Rectal smooth muscle tissue (tissue), 1 donor: ENCODE data around the gene BNC2.

Experiments
- H3K27ac ChIP-seq: one replicate; pipeline ENCODE4 v1.7.0; 2013; ENCODE audit warnings: low read depth, low read length, inconsistent platforms
- H3K27me3 ChIP-seq: one replicate; pipeline ENCODE4 v1.7.0; 2013; ENCODE audit warnings: low read length; ENCODE audit not compliant: control insufficient read depth, insufficient read depth
- H3K36me3 ChIP-seq: one replicate; pipeline ENCODE4 v1.7.0; 2013; ENCODE audit warnings: low read length; ENCODE audit not compliant: control insufficient read depth, insufficient read depth
- H3K4me1 ChIP-seq: one replicate; pipeline ENCODE4 v1.7.0; 2013; ENCODE audit warnings: low read length; ENCODE audit not compliant: control insufficient read depth, insufficient read depth
- H3K4me3 ChIP-seq: one replicate; pipeline ENCODE4 v1.7.0; 2013; ENCODE audit warnings: low read length
- H3K9ac ChIP-seq: one replicate; pipeline ENCODE4 v1.7.0; 2013; ENCODE audit warnings: low read length

BNC2 gene

GRCh38 chr9:16572005-16572734 is 298.3 kb downstream of the BNC2 start:
- H3K9ac ChIP-seq: no peak overlapping the region
- H3K4me3 ChIP-seq: no peak overlapping the region
- no peaks in the 10 kb centered on the region for H3K27me3 ChIP-seq
- H3K4me1 ChIP-seq: peaks cover 9% of the 10 kb centered on the region
- no peak overlapping the region for H3K27ac ChIP-seq
- H3K36me3 ChIP-seq: no peaks in the 10 kb centered on the region

GRCh38 chr9:16571127-16571802 is 299.2 kb downstream of the BNC2 start:
- no peak overlapping the region for H3K9ac ChIP-seq
- no peak overlapping the region for H3K27ac ChIP-seq
- H3K4me3 ChIP-seq: no peak overlapping the region
- H3K4me1 ChIP-seq: peaks cover 9% of the 10 kb centered on the region
- no peaks in the 10 kb centered on the region for H3K27me3 ChIP-seq
- no peaks in the 10 kb centered on the region for H3K36me3 ChIP-seq

- H3K4me3 ChIP-seq: no peak overlapping the region
- H3K9ac ChIP-seq: no peak overlapping the region
- H3K36me3 ChIP-seq: no peaks in the 10 kb centered on the region
- H3K27ac ChIP-seq: no peak overlapping the region
- no peaks in the 10 kb centered on the region for H3K27me3 ChIP-seq
- H3K4me1 ChIP-seq: peaks cover 6% of the 10 kb centered on the region
Observed at GRCh38 chr9:16563446-16563845, 307.0 kb downstream of the BNC2 start.

DNA sequence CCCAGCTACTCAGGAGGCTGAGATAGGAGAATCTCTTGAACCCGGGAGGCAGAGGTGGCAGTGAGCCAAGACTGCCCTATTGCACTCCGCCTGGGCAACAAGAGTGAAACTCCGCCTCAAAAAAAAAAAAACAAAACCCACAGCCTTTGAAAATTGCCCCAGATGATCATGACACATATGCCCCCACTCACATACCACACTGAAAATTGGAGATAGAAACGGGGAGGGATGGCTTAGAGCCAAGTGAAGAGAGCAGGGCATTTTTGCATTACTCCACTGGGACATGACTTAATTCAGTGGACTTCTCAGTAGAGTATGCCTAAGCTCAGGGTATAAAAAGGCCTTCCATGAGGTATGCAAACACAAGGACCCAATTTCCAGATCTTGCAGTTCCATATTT is 309.3 kb downstream of the BNC2 start:
- peaks cover 6% of the 10 kb centered on the region for H3K4me1 ChIP-seq
- no peak overlapping the region for H3K27ac ChIP-seq
- H3K4me3 ChIP-seq: no peak overlapping the region
- no peaks in the 10 kb centered on the region for H3K36me3 ChIP-seq
- H3K27me3 ChIP-seq: no peaks in the 10 kb centered on the region
- H3K9ac ChIP-seq: no peak overlapping the region

DNA sequence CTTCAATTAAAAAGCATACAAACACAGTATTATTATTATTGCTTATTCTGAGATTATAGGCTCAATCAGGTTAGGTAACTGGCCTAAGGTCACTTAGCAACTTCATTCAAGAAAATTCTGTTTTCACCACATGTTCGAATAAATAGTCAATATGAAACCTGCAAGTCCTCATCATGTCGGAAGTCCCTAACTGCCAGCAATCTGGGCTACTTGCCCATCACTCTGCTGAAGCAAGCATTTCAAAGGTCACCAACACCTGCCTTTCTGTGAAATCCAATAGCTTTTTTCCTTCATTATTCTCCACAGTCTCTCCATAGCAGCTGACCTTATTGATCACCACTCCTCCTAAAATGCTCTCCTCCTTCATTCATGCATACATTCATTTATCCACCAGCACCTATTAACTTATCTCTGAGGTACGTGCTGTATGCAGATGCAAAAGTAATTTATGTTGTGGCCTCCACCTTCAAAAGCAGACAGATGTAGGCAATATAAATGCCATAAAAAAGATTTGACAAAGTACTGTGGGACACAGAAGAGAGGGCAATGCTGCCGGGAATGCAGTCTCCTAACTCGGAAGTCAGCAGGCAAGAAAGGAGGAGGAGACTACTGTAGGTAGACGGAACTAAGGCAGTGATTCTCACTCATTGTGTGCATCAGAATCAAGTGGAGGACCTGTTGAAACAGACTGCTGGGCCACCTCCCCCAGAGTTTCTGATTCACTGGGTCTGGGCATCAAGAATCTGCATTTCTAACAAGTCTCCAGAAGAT is 310.9 kb downstream of the BNC2 start:
- peaks cover 6% of the 10 kb centered on the region for H3K4me1 ChIP-seq
- H3K27me3 ChIP-seq: no peaks in the 10 kb centered on the region
- H3K4me3 ChIP-seq: no peak overlapping the region
- no peak overlapping the region for H3K27ac ChIP-seq
- no peak overlapping the region for H3K9ac ChIP-seq
- H3K36me3 ChIP-seq: no peaks in the 10 kb centered on the region

DNA sequence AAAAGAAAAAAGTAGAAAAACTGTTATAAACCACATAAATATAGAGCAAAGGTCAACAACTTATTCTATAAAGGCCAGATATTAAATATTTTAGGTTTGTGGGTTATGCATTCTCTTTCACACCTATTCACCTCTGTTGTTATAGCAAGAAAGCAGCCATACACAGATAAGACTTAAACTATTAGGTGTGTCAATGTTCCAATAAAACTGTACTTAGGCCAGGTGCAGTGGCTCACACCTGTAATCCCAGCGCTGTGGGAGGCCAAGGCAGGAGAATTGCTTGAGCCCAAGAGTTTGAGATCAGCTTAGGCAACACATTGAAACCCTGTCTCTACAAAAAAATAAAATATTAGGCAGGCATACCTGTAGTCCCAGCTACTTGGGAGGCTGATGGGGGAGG is 314.7 kb downstream of the BNC2 start:
- Histone ChIP-seq H3K27ac (no peak overlapping the region), H3K27me3 (no peaks in the 10 kb centered on the region), H3K4me3 (no peak overlapping the region), H3K9ac (no peak overlapping the region), H3K36me3 (no peaks in the 10 kb centered on the region), H3K4me1 (peaks cover 6% of the 10 kb centered on the region)

- Histone ChIP-seq H3K4me3 (no peak overlapping the region), H3K9ac (no peak overlapping the region), H3K36me3 (no peaks in the 10 kb centered on the region), H3K27ac (no peak overlapping the region), H3K4me1 (no peaks in the 10 kb centered on the region), H3K27me3 (no peaks in the 10 kb centered on the region)
Observed at GRCh38 chr9:16553869-16554540, 316.5 kb downstream of the BNC2 start.

DNA sequence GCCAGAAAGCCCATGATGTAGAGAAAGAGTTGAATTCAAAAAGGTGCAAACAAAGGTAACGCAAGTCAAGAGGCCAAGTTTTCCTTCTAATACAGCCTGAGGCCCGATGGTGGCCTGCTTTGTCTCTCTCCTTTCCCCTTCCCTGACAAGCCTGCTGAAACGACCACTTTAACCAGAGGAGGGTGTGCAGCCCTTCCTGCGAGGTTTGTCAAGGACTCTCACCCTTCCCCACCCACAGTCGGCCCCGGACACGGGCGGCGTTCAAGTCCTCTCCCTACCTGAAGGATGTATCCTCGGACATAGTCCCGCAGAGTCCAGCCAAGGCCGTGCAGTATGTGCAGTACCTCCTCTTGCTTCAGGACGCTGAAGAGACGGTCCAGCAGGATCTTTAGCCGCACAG is 318.2 kb downstream of the BNC2 start:
- H3K9ac ChIP-seq: no peak overlapping the region
- H3K27me3 ChIP-seq: no peaks in the 10 kb centered on the region
- no peaks in the 10 kb centered on the region for H3K36me3 ChIP-seq

DNA sequence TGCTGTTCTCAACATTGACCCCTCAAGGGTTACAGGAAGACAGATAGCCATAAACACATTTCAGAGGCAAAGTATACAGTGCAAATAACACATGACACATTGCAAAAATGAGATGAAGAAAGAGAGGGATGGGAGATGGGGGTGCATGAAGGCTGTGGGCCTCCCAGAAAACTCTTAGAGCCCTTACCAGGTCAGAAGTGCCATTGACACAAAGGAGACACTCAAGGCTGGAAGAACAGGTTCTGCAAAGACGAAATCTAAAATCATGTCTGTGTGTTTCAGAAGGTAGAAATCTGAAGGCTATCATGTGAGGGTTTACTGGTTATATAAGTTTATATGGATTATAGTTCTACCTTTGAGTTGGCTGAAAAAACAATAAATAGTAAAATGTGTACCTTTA is 318.8 kb downstream of the BNC2 start:
- Histone ChIP-seq H3K4me1 (no peaks in the 10 kb centered on the region), H3K27ac (no peak overlapping the region), H3K27me3 (no peaks in the 10 kb centered on the region), H3K36me3 (no peaks in the 10 kb centered on the region), H3K4me3 (no peak overlapping the region), H3K9ac (no peak overlapping the region)

More for the DNA sequence above, 318.2 kb downstream of the BNC2 start:
- H3K4me1 ChIP-seq: no peaks in the 10 kb centered on the region
- no peak overlapping the region for H3K4me3 ChIP-seq
- no peak overlapping the region for H3K27ac ChIP-seq

DNA sequence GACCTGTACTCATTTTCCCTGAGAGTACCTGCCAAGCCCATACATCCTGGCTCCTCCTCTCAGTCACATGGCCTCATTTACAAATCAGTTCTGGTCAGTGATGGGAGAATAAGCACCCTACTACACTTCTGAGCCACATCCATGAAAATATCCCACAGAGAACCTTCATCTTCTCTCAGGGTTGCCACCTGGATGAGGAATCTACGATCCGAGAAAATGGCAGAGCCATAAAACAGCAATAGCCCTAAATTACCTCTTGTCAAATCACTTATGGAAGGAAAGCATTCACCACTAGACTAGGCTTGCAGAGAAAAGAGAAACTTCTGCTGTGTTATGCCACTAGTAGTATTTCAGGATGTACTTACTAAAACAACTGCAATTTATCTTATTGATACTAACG is 324.8 kb downstream of the BNC2 start:
- Histone ChIP-seq H3K27ac (no peak overlapping the region), H3K4me1 (peaks cover 8% of the 10 kb centered on the region), H3K9ac (no peak overlapping the region), H3K36me3 (no peaks in the 10 kb centered on the region), H3K27me3 (no peaks in the 10 kb centered on the region), H3K4me3 (no peak overlapping the region)

DNA sequence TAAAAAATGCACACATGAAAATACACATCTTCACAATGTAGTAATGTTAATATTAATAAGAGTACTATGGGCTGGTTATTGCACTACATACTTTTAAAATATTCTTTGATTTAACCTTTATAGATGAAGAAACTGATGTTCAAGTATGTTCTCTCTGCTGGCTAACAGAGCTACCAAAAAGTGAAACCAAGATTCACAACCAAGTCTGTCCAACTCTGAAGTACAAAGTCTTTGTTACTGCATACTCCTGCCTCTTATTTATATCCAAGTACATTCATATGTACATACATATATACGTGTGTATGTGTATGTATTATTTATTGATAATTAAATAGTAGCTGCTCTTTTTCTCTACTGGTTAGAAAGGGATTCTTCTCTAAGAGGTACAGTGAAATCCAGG is 325.6 kb downstream of the BNC2 start:
- Histone ChIP-seq H3K36me3 (no peaks in the 10 kb centered on the region), H3K4me3 (no peak overlapping the region), H3K9ac (no peak overlapping the region), H3K27ac (no peak overlapping the region), H3K4me1 (peaks cover 8% of the 10 kb centered on the region), H3K27me3 (no peaks in the 10 kb centered on the region)

DNA sequence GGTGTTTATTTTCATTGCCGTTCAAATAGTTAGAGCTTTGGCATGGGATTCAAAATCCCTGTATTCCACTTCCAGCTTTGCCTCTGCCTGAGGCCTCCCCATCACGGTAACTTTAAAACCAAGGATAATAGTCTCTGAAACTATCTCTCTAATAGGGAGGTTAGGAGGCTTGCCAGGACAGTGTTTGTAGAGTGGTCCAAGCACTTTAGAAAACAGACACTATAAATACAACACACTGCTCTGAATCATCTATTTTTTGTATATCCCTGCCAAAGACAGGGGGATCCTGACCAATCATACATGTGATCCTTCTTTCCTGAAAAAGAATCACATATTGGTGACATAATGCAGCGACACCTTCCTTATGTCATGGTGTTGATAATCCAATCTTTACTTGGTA is 326.8 kb downstream of the BNC2 start:
- no peak overlapping the region for H3K9ac ChIP-seq
- no peak overlapping the region for H3K4me3 ChIP-seq
- peaks cover 8% of the 10 kb centered on the region for H3K4me1 ChIP-seq
- no peaks in the 10 kb centered on the region for H3K27me3 ChIP-seq
- H3K36me3 ChIP-seq: no peaks in the 10 kb centered on the region
- no peak overlapping the region for H3K27ac ChIP-seq
